Activated gamma-delta T cell treated with anti-CD3 and anti-CD28 coated beads, Interleukin-2, amount 50 U/mL, for 16 hours (primary cell): ENCODE results near the gene YIPF5.

Source experiments
- DNase-seq: peaks from one replicate; pipeline ENCODE4 v3.0.0-alpha.2; 2020; ENCODE audit warnings: low read depth

YIPF5 gene

DNA sequence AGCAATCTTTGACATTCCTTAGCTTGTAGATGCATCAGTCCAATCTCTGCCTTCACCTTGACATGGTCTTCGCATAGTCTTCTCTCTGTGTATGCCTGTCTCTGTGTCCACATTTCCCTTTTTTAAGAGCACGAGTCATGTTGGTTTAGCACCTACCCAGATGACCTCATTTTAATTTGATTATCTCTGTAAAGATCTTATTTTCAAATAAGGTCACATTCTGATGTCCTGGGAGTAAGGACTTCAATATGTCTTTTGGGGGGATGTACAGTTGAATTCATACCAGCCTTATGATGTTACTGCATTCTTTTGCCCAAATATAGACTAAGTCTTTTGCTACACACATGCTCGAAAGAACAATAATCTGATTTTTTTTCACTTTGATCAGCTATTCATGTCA is 7.1 kb upstream of the YIPF5 start:
- DNase-seq, result no peak

DNA sequence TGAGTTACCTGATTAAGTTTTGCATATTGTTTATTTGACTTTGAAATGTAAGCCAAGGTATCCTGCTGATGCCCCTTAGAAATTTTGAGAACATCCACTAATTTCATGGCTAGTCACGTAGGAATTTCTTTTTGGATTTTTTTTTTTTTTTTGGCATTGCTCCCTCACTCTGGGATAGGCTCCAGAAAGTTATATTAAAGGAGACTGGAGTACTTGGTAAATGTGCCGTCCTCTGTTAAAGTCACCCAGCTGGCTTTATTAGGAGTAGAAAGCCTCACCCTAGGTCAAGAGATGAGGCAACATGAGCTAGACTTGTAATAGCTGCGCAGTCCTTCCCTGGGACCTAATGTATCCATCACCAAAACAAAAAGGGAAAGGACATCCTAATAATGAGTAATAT is 3.3 kb upstream of the YIPF5 start:
- no peak for DNase-seq

DNA sequence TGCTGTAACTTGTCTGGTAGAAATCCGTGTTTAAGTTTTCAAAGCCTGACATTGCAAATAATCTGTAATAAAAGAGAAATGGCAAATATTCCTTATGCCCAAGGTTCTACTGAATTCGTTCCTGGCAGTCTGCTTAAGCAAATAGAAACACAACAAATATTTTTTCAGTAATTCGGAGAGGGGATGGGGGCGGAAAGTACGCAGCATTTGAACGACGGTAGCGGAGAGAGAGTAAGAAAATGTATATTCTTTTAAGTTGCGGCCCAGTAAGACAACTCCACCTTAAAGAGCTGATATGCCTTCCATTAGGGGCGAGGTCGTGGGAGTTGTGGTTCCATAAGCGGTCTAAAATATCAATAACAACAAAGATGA is 569 bp downstream of the YIPF5 start:
- no peak for DNase-seq

DNA sequence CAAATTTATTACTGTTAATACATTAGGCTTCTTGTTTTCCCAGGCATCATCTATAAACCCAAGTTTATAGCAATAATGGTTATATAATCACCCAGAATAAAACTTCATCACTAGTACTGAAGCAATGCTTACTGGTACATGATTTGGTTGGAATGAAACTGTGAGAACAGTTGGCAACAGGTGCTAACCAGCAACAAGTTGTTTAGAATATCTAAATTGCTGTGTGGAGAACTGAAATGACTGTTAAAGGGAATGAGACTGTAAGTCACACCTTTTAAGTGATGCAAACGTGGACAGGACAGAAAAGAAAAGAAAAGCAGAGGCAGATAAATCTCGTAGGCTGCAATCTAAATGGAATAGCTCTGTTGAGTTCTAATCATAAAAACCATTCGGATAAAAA is 2.5 kb downstream of the YIPF5 start:
- DNase-seq, result no peak

DNA sequence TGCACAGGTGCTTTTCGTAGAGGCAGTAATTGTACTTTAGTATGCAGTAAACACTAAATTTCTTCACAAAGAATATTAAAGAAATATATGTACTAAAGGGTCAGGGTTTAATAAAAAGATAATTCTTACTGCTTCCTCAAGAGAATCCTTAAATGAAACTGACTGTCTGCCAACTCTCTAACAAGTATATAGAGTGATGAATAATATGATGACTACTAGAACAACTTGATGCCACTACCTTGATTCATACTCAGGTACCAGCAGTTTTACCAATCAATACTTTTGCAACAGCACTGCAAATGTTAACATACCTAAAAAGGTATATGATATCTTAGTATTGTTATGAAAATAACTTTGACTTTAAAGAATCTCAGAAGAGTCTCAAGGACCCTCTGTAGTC is 3.8 kb downstream of the YIPF5 start:
- DNase-seq, result no peak

DNA sequence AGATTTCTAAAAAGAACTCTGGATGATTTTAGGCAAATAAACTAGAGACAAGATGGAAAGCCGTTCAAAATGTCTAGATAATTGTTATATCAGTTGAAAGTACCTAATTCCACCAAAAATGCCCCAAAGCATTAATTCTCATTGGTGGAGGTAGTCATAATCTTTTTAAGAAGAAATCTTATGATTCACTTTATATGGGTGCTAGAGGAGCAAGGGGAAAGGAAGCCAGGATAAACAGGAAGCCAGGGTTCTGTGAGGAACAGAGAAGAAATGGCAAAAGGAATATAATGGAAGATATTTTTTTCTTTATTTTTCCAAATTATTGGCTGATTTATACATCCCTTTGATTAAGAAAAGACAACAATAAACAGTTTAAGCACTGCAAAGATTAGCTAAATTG is 7.8 kb downstream of the YIPF5 start:
- no peak for DNase-seq

DNA sequence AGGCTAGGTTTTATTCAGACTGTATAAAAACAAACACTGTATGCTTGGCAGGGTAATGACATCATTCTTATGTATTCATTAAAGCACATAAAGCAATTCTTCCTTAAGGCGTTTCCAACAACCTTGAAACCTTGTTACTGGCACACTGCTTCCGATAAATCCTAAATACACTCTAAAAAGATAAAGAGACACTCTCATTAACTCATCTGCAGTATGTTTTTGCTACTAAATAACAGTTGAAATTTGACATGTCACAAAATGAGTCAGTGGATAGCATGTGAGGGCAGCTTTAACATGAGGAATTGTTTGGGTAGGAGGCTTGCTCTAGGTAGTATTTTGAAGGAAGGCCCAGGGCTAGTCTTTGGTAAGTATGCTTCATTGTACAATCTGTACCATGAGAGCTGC is 13.7 kb downstream of the YIPF5 start:
- DNase-seq, result no peak

DNA sequence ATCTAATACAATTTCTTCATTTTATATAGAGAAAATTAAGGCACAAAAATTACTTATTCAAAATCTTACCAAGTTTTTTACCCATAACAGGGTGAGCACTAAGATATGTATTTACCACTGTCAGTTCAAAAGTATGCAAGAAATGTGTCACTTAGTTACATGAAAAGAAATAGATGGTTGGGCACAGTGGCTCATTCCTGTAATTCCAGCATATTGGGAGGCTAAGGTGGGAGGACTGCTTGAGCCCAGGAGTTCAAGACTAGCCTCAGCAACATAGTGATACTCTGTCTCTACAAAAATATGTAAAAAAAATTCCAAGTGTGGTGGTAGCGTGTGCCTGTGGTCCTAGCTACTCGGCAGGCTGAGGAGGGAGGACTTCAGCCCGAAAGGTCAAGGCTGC is 19.4 kb downstream of the YIPF5 start:
- DNase-seq, result no peak

DNA sequence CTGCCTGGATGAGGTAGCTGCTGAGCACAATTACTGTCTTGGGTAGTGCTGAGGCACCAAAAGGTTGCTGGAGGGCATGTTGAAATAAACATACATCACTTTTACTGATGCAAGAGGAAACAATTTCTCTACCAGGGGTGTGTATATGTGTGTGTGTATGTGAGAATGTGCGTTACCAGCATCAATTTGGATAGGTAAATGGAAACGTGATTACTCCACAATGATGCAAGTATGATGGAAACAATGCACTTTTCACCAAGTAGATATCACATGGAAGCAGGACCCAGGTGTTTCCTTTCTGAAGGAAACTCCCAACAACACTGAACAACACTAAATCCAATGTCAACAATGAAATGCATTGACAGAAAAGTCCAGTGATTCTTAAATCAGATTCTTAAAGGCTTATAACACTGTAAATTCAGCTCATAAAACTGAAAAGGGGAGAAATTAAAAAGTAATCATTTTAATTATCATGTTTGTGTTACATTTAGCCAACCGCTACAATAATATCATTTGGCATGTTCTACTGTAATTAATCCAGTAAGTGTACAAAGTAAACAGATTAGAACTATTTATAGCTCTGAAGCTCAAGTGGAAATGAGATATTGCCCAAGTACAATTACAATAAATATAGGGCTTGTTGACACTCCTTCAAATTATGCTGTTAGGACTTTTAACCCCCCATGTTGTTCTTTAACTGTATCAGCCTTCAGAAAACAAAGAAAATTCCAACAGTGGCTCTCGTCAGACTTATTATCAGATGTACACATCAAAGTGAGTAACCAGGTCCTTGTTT is 25.3 kb downstream of the YIPF5 start:
- DNase-seq, result no peak

DNA sequence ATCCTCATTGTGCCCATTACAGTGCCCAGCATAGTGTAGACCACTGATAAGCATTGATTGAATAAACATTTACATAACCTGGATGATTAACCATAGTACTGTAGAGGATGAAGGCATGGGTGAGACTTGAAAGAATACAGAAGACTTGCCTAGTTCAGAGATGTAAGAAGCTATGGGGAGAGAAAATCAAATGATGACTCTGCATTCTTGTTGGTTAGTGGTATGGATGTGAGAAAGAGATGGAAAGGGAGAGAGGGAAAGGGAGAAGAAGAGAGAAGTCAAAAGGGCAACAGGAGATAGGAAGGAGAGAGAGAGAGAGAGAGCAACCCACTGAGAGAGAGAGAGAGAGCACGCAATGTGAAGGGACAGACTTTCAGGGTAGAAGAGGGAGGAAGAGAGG is 26.8 kb downstream of the YIPF5 start:
- no peak for DNase-seq

DNA sequence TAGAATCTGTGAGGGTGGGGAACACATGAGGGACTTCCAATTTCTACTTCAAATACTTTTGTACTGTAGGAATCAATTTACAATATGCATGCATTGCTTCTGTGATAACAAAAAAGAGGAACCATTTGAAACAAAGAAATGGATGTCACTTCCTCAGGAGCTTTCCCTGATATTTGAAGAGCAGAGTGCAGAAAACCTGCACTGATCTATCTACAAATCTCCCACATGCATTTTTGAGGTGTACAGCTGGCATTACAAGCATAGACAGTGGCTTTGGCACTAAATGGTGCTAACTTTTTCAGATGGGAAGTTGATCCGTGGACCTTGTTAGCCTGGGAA is 27.7 kb downstream of the YIPF5 start:
- no peak for DNase-seq

DNA sequence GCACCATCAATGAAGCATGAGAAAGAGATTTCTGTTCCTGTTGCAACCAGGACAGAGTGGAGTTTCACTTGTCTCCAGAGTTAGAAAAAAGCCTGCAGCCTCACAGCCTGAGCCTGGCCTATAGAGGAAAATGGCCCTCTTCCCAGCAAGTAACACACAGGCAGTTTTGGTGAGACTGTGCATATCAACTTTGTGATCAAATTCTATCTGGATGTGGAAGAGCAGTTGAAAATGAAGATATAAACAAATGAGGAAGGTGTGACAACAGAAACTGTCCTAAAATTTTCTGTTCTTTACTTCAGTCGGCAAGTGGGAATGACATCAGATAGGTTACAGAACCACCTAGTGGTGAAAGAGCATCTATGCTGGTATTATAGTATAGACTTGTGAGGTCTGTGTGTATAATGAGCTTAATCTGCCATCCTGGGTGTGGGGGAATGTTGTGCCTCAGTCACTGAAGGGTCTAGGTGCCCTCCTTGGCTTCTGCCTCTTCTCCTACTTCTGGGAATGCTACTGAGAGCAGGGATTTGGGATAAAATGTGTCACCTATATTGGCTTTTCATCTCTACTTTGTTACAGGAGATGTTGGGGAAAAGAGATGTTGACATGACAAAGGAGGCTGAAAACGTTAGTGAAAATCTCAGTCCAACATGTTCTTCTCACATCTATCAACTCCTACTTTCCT is 28.2 kb downstream of the YIPF5 start:
- DNase-seq, result no peak

DNA sequence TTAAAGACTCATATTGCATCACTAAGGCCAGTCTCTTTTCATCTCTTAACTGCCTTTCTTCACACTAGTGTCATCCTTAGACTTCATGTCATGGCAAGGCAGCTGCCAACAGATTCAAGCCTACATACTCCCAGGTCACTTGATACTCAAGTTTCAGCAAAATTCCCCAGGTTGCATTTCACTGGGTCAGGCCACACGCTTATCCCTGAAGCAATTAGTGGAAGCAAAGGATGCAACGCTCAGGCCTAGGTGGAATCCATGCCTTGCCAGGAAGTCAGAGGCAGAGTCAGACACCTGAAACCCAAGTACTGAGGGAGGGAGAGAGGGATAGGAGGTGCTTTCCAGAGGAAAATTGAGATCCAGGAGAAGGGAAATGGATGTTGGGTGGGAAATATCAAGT is 28.9 kb downstream of the YIPF5 start:
- DNase-seq, result no peak

DNA sequence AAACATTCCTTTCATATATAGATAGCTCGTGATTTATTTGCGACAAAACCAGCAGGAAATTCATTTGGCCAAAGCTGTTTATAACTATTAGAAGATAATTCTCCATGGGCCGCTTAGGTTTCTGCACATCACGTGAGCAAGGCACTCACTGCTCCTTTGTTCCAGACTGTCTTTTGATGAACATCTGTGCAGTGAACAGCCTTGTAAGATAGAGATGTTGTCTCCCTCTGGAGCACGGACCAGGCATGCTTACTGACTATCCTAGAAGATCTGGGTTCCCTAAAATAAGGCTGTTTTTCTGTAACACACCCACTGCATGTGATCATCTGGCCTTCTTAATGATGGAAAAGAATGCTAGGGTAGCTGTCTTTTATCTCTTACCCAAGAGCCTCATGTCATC is 30.9 kb downstream of the YIPF5 start:
- DNase-seq, result no peak

DNA sequence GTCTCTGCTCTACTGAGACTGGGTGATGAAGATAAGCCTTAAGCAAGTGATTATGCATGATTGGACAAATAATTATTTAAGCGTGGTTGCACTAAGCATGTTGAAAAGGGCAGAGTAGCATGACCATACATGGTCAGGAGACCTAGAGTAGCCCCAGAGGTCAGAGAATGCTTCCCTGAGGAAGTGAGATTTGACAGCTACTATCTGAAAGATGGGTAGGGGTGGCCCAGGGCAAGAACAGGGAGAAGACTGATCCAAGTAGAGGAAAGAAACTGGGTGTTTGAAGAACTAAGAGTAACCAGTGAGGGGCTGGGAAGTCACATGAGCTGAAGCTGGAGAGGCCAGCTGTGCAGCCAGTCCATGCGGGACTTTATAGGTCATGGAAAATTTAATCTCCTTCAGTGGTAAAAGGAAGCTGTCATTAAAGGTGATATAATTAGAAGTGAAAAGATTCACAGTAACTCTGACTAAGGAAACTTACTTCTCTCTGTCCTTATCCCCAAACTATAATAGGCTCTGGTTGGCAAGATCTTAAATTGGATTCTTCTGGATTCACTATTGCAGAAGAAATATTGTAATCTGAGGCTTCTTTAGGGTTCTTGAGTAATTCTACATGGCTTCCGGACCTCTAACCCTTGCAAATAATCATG is 35.2 kb downstream of the YIPF5 start:
- DNase-seq, result no peak

DNA sequence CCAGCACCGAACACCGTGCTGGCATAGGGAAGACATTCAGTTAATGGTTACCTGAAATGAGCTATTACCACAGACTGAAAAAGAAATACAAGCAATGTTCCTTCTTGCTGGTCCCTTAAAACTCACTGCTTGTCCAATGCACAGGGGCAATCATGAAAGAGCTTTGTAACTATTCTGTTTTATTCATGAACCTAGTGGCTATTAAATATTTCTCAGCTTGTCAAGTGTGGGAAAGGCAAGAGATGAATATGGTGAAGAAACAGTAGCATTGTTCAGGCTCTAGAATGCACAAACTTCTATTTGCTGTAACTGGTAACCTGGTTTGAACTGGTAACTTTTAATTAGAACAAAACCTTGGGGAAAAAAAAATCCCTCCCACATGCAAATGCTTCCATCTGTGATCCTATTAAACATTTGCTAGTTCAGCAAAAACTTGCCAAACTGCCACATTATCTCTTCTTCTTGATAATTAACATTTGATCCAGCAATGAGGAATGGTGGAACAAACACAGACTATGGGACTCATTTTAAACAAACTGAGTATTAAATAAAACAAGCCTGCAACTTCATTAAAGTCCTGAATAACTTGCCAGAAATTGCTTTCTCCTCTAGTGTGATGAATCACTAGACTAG is 36.1 kb downstream of the YIPF5 start:
- DNase-seq, result no peak

DNA sequence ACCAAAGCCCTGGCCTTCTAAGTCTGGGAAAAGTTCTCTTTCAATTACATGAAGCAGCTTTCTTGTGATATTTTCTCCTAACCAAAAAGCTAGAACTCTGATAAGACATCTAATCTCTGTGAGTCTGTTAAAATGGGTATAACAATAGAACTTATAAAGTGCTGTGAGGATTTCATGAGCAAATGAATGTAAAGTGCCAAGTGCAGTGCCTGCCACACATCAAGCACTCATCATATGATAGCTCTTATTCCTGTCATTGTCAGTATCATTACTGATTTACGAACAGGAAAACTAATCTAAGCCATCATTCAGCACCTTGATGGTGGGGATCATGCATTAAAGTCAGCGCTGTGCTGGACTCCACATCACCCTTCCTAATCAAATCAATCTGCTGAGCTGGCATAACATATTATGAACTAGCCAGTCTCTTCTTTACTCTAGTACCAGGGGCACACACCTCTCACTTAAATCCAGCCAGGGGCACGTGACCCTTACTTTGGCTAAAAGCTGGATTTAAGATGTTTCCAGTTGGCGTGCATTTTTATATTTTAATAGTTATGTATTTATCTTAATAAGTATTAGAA is 37.3 kb downstream of the YIPF5 start:
- DNase-seq, result no peak

DNA sequence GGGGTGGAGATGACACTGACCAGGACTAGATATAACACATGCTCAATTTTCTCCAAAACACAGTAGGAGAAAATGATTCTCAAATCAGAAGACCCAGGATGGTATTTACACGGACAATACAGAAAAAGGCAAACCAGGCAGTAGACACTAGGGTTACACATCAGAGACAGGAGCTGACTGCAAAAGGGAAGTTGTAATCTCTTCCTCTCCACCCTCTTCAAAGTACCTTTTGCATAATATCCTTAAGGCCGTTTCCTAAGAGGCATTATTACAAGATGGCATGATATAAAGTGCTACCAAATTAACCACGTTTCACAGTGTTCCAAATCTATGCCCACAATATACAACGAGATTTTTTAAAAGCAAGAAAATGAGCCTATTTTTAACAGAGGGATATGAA is 39.2 kb downstream of the YIPF5 start:
- DNase-seq, result no peak

DNA sequence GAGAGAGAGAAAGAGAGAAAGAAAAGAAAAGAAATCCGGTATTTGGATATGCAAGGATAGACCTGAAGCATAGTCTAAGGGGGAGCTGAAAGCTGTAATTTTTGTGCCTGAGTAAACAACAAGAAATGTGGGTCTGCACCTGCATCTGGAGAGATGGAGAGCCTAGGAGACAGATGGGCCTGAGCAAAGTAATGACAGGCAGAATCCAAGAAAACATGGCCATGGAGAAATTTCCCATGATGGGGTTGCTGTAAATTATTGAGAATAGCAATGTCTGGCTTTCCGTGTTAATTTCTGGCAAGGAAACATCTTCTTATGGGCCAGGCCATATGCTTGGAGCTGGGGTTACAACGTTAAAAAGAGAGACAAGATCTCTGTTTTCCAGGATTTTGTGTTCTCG is 40.2 kb downstream of the YIPF5 start:
- DNase-seq, result no peak

DNA sequence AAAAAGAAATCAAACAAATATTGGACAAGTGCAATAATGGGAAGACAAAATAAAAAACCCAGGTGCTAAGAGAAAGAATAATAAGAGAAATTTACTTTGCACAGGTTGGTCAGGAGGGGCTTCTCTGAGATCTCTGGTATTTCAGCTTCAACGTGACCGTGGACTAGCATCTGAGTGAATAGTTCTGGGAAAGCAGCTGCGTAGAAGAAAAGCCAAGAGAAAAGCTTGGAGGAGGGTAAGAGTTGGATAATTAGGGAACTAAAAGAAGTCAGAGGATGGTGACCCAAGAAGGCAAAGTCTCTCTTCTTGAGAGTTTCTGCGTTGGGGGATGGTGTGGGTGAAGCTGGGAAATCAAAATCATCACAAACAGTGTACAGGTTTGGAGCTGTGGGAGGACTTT is 41.6 kb downstream of the YIPF5 start:
- no peak for DNase-seq

DNA sequence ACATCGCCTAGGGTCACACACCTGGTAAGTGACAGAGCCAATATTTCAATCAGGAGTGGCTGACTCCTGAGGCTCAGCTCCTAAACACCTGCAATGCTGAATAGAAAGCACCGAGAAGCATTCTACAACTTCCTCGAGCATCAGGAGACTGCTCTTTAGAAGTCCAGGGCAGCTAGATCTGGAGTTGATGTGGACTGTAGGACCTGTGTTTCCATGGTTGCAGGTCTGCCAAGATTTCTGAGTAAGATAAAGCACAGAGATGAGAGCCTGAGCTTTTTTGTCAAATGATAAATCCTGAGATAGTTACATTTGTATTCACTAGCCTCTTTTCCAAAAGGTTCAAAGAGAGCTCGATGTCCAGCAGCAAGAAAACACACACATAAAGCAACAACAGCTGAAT is 43.8 kb downstream of the YIPF5 start:
- DNase-seq, result no peak

DNA sequence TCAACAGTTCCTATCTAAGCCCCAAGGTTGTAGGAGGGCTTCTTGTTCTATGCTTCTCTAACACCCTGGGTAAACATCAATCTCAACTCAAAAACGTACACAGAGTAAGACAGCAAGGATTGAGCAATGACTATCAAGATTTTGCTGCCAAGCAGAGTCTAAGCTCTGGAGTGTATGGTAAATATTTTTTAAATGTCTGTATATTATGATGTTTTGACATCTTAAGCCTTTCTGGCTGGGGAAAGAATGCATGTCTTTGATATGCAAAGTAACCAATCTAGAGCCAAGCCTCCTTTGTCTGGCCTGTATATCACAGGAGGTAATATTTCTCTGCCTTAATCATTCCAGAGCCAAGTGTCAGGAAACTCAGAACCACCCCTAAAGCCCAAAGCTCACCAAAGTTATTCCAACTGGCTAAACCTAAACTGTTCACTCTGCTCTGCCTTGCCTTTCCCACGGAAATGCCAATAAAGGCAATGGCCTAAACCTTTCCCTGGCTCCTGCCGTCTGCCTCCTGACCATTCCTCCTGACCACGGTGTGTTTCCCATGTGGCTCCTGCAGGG is 45.2 kb downstream of the YIPF5 start:
- DNase-seq, result no peak
